ENCODE results near the gene PPP1R27. TPM values are rescaled to one million over a fixed set of nuclear protein-coding genes. Genes with fewer than 3 reads are reported as not detected.

Gene PPP1R27
- polyA plus RNA-seq, 2 of the 4 experiments (the other 2 are of a cell fraction), result 0.09 TPM; not detected in 1

DNA sequence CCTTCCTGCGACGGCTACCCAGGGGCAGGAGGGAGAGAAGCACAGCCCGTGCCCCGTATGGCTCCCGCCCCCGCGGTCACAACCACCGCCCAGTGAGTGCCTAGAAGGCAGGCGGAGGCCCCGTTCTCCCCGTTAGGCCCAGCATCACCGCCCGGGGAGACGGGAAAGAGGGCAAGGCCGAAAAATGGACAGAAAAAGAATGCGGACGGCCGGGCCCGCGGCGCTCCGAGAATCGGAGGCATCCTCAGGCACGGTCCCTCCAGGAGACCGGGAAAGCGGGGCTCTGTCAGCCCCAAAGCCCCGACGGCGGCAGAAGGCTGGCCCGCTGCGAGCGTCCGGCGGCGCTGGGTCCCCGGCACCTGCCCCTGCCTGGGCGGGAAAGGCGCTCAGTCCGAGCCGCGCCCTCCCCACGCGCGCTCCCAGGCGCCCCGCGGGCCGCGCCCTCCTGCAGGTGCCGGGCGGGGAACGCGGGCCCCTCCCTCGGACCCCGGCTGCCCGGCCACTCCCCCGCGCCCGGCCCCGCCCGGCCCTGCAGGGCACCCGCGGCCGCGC lies 2.2 kb downstream of the PPP1R27 start:
- ChIA-PET CTCF (interaction anchor here (0.6 to 1.6 kb wide), 6 partner anchors 12 to 114 kb away, joined by 3 to 8 read pairs (median 3); no protein-coding TSS in a partner anchor), POLR2A (interaction anchor here (0.6 to 1.7 kb wide), 18 partner anchors 8 to 149 kb away, joined by 3 to 12 read pairs (median 3); partner anchors contain the start of genes ARL16, HGS, MRPL12 and P4HB)
- Histone ChIP-seq H3K9me3 (no peaks in the 10 kb centered on the region), H3K27ac (peak overlapping the region; percentile 93 to 99), H3K4me3 (peak overlapping the region; percentile 94), H3K4me2 (peak overlapping the region; percentile 99), H3K4me1 (peaks cover 21% of the 10 kb centered on the region; the same call in 2 of the 3 replicates)
- peak; percentile 38 to 49; a peak in 5 of 6 replicates for ATAC-seq
- FAIRE-seq, result no peak
- DNase-seq (ENCODE audit: low read depth in 1 of 2, low spot score in 1 of 2), result no peak
- 2% methylated on average over 33 of the region's 65 CpGs for WGBS (ENCODE audit: missing lambda C conversion rate)
- TF ChIP-seq POLR2A (IDR thresholded peaks at IDR 0.05; ENCODE audit: low read length), result 0 out of 2 replicates have a peak, but pooled peaks have one; percentile 22
- 0 out of 2 replicates have a peak, but pooled peaks have one; percentile 21 for TF ChIP-seq KDM5A (IDR thresholded peaks at IDR 0.05)
- TF ChIP-seq HOXB13 (CRISPR knock-in tag; IDR thresholded peaks at IDR 0.05; ENCODE audit: low read depth), result no peak
- peak; percentile 71 for TF ChIP-seq PHF8 (IDR thresholded peaks at IDR 0.05; ENCODE audit: borderline replicate concordance, low read depth)
- 0 out of 2 replicates have a peak, but pooled peaks have one; percentile 25 for TF ChIP-seq KDM1A (IDR thresholded peaks at IDR 0.05; ENCODE audit: low read depth)

DNA sequence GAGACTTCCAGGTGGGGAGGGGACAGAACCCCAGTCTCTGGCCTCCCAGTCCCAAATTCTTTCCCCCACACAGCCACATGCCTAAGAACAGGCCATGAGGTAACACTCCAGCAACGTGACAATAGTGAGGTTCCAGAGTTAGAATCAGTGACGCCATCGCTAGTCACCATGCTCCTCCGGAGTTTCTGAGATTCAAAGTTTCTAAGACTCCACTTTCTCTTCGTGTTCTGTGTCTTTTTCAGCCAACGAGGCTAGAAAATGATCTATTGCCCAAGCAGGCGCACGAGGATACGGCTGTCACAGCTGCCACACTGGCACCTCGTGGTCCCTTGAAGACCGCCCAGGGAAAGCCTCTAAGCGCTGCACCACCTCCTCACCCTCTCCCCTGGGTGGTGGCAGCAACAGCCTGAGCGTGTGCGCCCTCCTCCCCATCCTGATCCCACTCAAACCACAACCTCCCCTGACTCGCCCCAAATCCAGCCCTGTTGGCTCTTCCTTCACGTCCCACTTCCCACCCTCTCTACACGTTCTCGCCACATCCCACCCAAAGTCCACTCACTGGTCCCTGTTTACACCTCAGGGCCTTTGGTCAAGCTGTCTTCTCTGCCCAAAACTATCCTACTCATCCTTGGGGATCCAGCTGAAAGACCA lies 2.8 kb downstream of the PPP1R27 start:
- WGBS (ENCODE audit: missing lambda C conversion rate), result 76% methylated on average over 18 of the region's 18 CpGs
- H3K9me3 ChIP-seq, result no peaks in the 10 kb centered on the region
- H3K4me3 ChIP-seq, result peak overlapping the region; percentile 94
- no peak for DNase-seq (ENCODE audit: low read depth in 1 of 2, low spot score in 1 of 2)
- TF ChIP-seq RAD21 (conservative IDR thresholded peaks at IDR 0.05 in 1 of 2, IDR thresholded peaks at IDR 0.05 in 1 of 2), result no peak
- no peak for TF ChIP-seq ZNF302 (CRISPR knock-in tag; IDR thresholded peaks at IDR 0.05)
- TF ChIP-seq BHLHE40 (IDR thresholded peaks at IDR 0.05; ENCODE audit: low read depth, low read length), result no peak
- no peak for TF ChIP-seq HOXB5 (CRISPR knock-in tag; IDR thresholded peaks at IDR 0.05)
- no peak for TF ChIP-seq TFCP2L1 (CRISPR knock-in tag; IDR thresholded peaks at IDR 0.05)
- no peak for TF ChIP-seq KDM1A (IDR thresholded peaks at IDR 0.05; ENCODE audit: low read depth)
- no peak for TF ChIP-seq EP300 (IDR thresholded peaks at IDR 0.05)
- no peak for TF ChIP-seq PHF8 (IDR thresholded peaks at IDR 0.05; ENCODE audit: borderline replicate concordance, low read depth)
- no peak for TF ChIP-seq FOXS1 (CRISPR knock-in tag; IDR thresholded peaks at IDR 0.05)
- no peak for TF ChIP-seq SMC3 (IDR thresholded peaks at IDR 0.05)
- no peak for TF ChIP-seq ESRRA (IDR thresholded peaks at IDR 0.05; ENCODE audit: borderline replicate concordance, low read length)
- TF ChIP-seq, protein P1, sequence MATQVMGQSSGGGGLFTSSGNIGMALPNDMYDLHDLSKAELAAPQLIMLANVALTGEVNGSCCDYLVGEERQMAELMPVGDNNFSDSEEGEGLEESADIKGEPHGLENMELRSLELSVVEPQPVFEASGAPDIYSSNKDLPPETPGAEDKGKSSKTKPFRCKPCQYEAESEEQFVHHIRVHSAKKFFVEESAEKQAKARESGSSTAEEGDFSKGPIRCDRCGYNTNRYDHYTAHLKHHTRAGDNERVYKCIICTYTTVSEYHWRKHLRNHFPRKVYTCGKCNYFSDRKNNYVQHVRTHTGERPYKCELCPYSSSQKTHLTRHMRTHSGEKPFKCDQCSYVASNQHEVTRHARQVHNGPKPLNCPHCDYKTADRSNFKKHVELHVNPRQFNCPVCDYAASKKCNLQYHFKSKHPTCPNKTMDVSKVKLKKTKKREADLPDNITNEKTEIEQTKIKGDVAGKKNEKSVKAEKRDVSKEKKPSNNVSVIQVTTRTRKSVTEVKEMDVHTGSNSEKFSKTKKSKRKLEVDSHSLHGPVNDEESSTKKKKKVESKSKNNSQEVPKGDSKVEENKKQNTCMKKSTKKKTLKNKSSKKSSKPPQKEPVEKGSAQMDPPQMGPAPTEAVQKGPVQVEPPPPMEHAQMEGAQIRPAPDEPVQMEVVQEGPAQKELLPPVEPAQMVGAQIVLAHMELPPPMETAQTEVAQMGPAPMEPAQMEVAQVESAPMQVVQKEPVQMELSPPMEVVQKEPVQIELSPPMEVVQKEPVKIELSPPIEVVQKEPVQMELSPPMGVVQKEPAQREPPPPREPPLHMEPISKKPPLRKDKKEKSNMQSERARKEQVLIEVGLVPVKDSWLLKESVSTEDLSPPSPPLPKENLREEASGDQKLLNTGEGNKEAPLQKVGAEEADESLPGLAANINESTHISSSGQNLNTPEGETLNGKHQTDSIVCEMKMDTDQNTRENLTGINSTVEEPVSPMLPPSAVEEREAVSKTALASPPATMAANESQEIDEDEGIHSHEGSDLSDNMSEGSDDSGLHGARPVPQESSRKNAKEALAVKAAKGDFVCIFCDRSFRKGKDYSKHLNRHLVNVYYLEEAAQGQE (IDR thresholded peaks at IDR 0.05), result no peak
- TF ChIP-seq CEBPB (IDR thresholded peaks at IDR 0.05), result no peak
- TF ChIP-seq MAZ (IDR thresholded peaks at IDR 0.05; ENCODE audit: borderline replicate concordance, low read depth, low read length), result no peak
- TF ChIP-seq RARB (CRISPR knock-in tag; IDR thresholded peaks at IDR 0.05), result no peak
- no peak for TF ChIP-seq RNF2 (IDR thresholded peaks at IDR 0.05; ENCODE audit: borderline replicate concordance, low read depth)
- no peak for TF ChIP-seq ZC3H11A (IDR thresholded peaks at IDR 0.05)
- no peak for TF ChIP-seq CBX2 (IDR thresholded peaks at IDR 0.05; ENCODE audit: borderline replicate concordance, low read depth)
- no peak for TF ChIP-seq TP53 (CRISPR knock-in tag; IDR thresholded peaks at IDR 0.05)
- POLR2A ChIA-PET, result interaction anchor here (0.6 to 1.4 kb wide), 2 partner anchors 10 to 108 kb away, joined by 5 to 12 read pairs; no protein-coding TSS in a partner anchor
- peak overlapping the region; percentile 93 to 99 for H3K27ac ChIP-seq
- peak; percentile 4 to 14; a peak in 4 of 6 replicates for ATAC-seq
- FAIRE-seq, result no peak
- H3K4me1 ChIP-seq, result peaks cover 21% of the 10 kb centered on the region; the same call in 2 of the 3 replicates
- H3K4me2 ChIP-seq, result peak overlapping the region; percentile 99
- CTCF ChIA-PET, result interaction anchor here (0.6 to 1.4 kb wide), 3 partner anchors 28 to 113 kb away, joined by 3 to 4 read pairs (median 3); no protein-coding TSS in a partner anchor

All from A549 (cell line).